HCT116 (cell line): ENCODE data around the gene GASK1A. TPM values are rescaled to one million over a fixed set of nuclear protein-coding genes. Genes with fewer than 3 reads are reported as not detected.

Source experiments
- ATAC-seq: fragments of 200-7000 bp; cut with Tn5 transposase; 2 replicates; pipeline ENCODE4 v1.9.1; 2020; ENCODE audit warnings: mild to moderate bottlenecking, moderate library complexity
- BruUV-seq: library from RNA; stranded (reverse); fragments of 400-500 nt; replicated peaks from 2 replicates; lab custom pipeline; 2021; lab: Mats Ljungman, UMichigan
- CTCF ChIA-PET: fragments of 300-600 bp; sonication (Branson Sonifier 250); formaldehyde crosslinking; loops from one replicate; lab custom pipeline; 2021; ENCODE audit warnings: antibody characterized with exemption; lab: Charles Lee
- POLR2A ChIA-PET: fragments of 300-600, 350-600 bp; sonication (Branson Sonifier 250); formaldehyde crosslinking; loops from one replicate; lab custom pipeline; 2021; ENCODE audit warnings: antibody characterized with exemption; lab: Charles Lee
- RAD21 ChIA-PET, 2 experiments: fragments of 300-600 bp; sonication (Branson Sonifier 250); formaldehyde crosslinking; loops; one replicate each; lab custom pipeline; 2023; ENCODE audit warnings: low total read pairs in 2 of 2; ENCODE audit not compliant: uncharacterized antibody in 2 of 2, unreplicated experiment in 2 of 2, low non-redundant PET in 1 of 2; lab: Charles Lee
- DNase-seq: peaks from one replicate; pipeline ENCODE4 v3.0.0-alpha.2; 2010; ENCODE audit warnings: low read depth, low spot score
- H2AFZ ChIP-seq: fragments of 200-600 bp; shearing (Covaris generic), sonication (generic); 2 replicates; pipeline ENCODE4 v1.6.1; 2017; ENCODE audit warnings: low read depth, mixed run types, mixed read lengths, antibody characterized with exemption, low read length; ENCODE audit not compliant: poor library complexity, severe bottlenecking
- H3K27ac ChIP-seq: 2 replicates; pipeline ENCODE4 v1.5.1; 2012; ENCODE audit warnings: low read depth, low read length
- H3K27me3 ChIP-seq: fragments of 200-600 bp; sonication (generic); 2 replicates; pipeline ENCODE4 v1.6.1; 2016; ENCODE audit warnings: mixed run types, low read length, mixed read lengths; ENCODE audit not compliant: insufficient read depth
- H3K36me3 ChIP-seq, 2 experiments: fragments of 200-500 bp in 1 of 2; fragments of 200-600 bp in 1 of 2; sonication (Bioruptor generic) in 1 of 2; sonication (generic) in 1 of 2; 2 replicates each; pipeline versions ENCODE4 v1.5.1 to v1.6.1; 2014 to 2016; ENCODE audit warnings: low read length in 2 of 2, inconsistent platforms in 1 of 2, mixed read lengths in 1 of 2, mixed run types in 1 of 2; ENCODE audit not compliant: insufficient read depth in 2 of 2, control insufficient read depth in 1 of 2
- H3K4me1 ChIP-seq, 2 experiments: fragments of 200-600 bp in 1 of 2; sonication (generic) in 1 of 2; 2 replicates each; pipeline versions ENCODE4 v1.5.1 to v1.6.1; 2012 to 2017; ENCODE audit warnings: low read length in 2 of 2, inconsistent platforms in 1 of 2, mild to moderate bottlenecking in 1 of 2, mixed read lengths in 1 of 2, mixed run types in 1 of 2, moderate library complexity in 1 of 2; ENCODE audit not compliant: insufficient read depth in 2 of 2, control insufficient read depth in 1 of 2
- H3K4me2 ChIP-seq: fragments of 200-600 bp; sonication (generic); 2 replicates; pipeline ENCODE4 v1.6.1; 2017; ENCODE audit warnings: mixed run types, low read length, mixed read lengths
- H3K4me3 ChIP-seq, 2 experiments: fragments of 200-600 bp in 1 of 2; sonication (generic) in 1 of 2; replicated peaks in 1 of 2; 2 replicates each; pipeline ENCODE4 v1.5.1; 2011 to 2016; ENCODE audit warnings: low read length in 2 of 2, control low read depth in 1 of 2, low read depth in 1 of 2, mild to moderate bottlenecking in 1 of 2, mixed read lengths in 1 of 2, mixed run types in 1 of 2
- H3K79me2 ChIP-seq: fragments of 200-600 bp; sonication (generic); 2 replicates; pipeline ENCODE4 v1.6.1; 2017; ENCODE audit warnings: mild to moderate bottlenecking, mixed run types, low read length, moderate library complexity, mixed read lengths; ENCODE audit not compliant: insufficient read depth
- H3K9ac ChIP-seq: fragments of 200-600 bp; sonication (generic); 2 replicates; pipeline ENCODE4 v1.6.1; 2016; ENCODE audit warnings: low read length, mixed read lengths
- H3K9me2 ChIP-seq: fragments of 200-600 bp; sonication (generic), shearing (Covaris generic); 2 replicates; pipeline ENCODE4 v1.6.1; 2017; ENCODE audit warnings: mixed run types, mild to moderate bottlenecking, moderate library complexity; ENCODE audit not compliant: insufficient read depth
- H3K9me3 ChIP-seq, 2 experiments: fragments of 200-500 bp in 1 of 2; fragments of 200-600 bp in 1 of 2; sonication (Bioruptor generic) in 1 of 2; sonication (generic) in 1 of 2; 2 replicates each; pipeline ENCODE4 v1.6.1; 2014 to 2017; ENCODE audit warnings: low read length in 2 of 2, mixed read lengths in 2 of 2, inconsistent platforms in 1 of 2, low read depth in 1 of 2, mild to moderate bottlenecking in 1 of 2, mixed run types in 1 of 2, moderate library complexity in 1 of 2; ENCODE audit not compliant: control insufficient read depth in 1 of 2, insufficient read depth in 1 of 2
- H4K20me1 ChIP-seq: fragments of 200-600 bp; sonication (generic), shearing (Covaris generic); 2 replicates; pipeline ENCODE4 v1.6.1; 2017; ENCODE audit warnings: mixed run types, mild to moderate bottlenecking, moderate library complexity; ENCODE audit not compliant: insufficient read depth
- ATF3 ChIP-seq: IDR thresholded peaks from 2 replicates; pipeline ENCODE4 v1.6.1; 2012
- CEBPB ChIP-seq: IDR thresholded peaks from 2 replicates; pipeline ENCODE4 v1.6.1; 2012; ENCODE audit warnings: low read depth
- EGR1 ChIP-seq: IDR thresholded peaks from 2 replicates; pipeline ENCODE4 v1.6.1; 2012; ENCODE audit warnings: low read depth
- ELF1 ChIP-seq: IDR thresholded peaks from 2 replicates; pipeline ENCODE4 v1.6.1; 2012; ENCODE audit warnings: low read depth, borderline replicate concordance
- EZH2 ChIP-seq: fragments of 200-600 bp; sonication (generic); IDR thresholded peaks from 2 replicates; pipeline ENCODE4 v1.6.1; 2017; ENCODE audit warnings: antibody characterized with exemption, mixed run types
- JUND ChIP-seq: IDR thresholded peaks from 2 replicates; pipeline ENCODE4 v1.6.1; 2012
- MAX ChIP-seq: IDR thresholded peaks from 2 replicates; pipeline ENCODE4 v1.6.1; 2012
- POLR2A ChIP-seq: IDR thresholded peaks from 2 replicates; pipeline ENCODE4 v1.7.0; 2011; ENCODE audit warnings: borderline replicate concordance; ENCODE audit not compliant: insufficient read depth, insufficient read length; ENCODE audit errors: extremely low read depth
- POLR2AphosphoS5 ChIP-seq: IDR thresholded peaks from 2 replicates; pipeline ENCODE4 v1.6.1; 2011; ENCODE audit warnings: mild to moderate bottlenecking, low read depth, low read length, moderate library complexity
- RAD21 ChIP-seq: IDR thresholded peaks from 2 replicates; pipeline ENCODE4 v1.6.1; 2012; ENCODE audit warnings: low read depth, mild to moderate bottlenecking
- REST ChIP-seq: IDR thresholded peaks from 2 replicates; pipeline ENCODE4 v1.6.1; 2012; ENCODE audit warnings: low read depth
- SIN3A ChIP-seq: IDR thresholded peaks from 2 replicates; pipeline ENCODE4 v1.6.1; 2012; ENCODE audit warnings: low read depth
- SRF ChIP-seq: IDR thresholded peaks from 2 replicates; pipeline ENCODE4 v1.6.1; 2012; ENCODE audit warnings: low read depth
- TCF7L2 ChIP-seq: IDR thresholded peaks from 2 replicates; pipeline ENCODE4 v1.7.0; 2011; ENCODE audit warnings: borderline replicate concordance, inconsistent platforms; ENCODE audit not compliant: insufficient read depth, insufficient read length; ENCODE audit errors: extremely low read depth
- ZFX ChIP-seq: fragments of 450-650 bp; IDR thresholded peaks from 2 replicates; pipeline ENCODE4 v1.6.1; 2017
- intact Hi-C: fragments of 100-400 bp; cut with micrococcal nuclease; formaldehyde crosslinking; loops from 2 replicates; pipeline ENCODE4 v1.10.0; 2022
- total RNA-seq: library from RNA; stranded (reverse); gene quantifications from one replicate; pipeline ENCODE4 v1.2.1, GENCODE V29; 2021; ENCODE audit not compliant: unreplicated experiment

The GASK1A gene
- total RNA-seq, 1 experiment from 2014 or later, result 1.0 TPM

DNA sequence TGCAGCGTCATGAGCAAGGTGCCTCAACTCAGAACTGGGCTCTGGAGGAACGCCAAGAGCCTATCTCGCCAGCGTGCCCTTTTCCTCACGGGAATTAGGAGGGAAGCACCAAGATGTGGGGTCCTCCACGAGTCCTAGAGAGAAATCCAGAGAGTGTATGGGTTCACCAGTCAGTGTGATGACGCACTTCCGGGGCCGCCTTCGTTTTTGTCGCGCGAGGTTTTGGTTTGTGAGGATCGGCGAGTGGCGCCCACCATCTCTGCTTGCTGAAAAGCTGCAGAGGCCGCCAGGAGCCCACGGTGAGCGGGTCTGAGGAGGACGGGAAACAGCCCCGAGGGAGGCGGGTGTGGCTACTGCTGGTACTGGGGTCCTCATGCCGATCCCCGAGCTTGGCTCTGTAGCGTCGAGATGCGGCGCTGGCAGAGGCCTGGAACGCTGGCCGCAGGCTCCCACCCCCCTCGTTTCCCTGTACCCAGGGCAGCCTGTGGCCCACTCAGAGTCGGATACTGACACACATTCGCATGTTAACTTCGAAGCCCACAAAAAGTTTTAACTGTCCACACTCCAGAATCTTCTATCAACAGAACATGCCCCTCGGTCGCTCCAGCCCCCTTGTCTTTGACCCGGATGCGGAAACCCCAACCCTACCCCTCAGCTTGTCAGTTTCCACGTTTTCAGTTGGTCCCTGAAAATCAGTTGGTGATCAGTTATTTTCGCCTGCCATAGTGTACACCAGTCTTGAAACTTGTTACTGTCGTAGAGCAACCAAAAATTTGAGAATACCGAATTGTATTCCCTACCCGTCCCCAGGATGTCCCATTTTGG is 42.7 kb upstream of the GASK1A start:
- Histone ChIP-seq H3K27ac (no peak overlapping the region), H3K4me3 (no peak overlapping the region), H3K9ac (no peak overlapping the region), H3K9me3 (no peaks in the 10 kb centered on the region), H2AFZ (no peak overlapping the region), H3K4me1 (no peaks in the 10 kb centered on the region), H3K4me2 (no peak overlapping the region), H3K36me3 (no peaks in the 10 kb centered on the region), H3K27me3 (no peaks in the 10 kb centered on the region), H3K9me2 (no peaks in the 10 kb centered on the region), H3K79me2 (no peaks in the 10 kb centered on the region), H4K20me1 (no peaks in the 10 kb centered on the region)
- POLR2A ChIA-PET, result no interaction called here
- CTCF ChIA-PET, result no interaction called here
- ATAC-seq, result no peak
- DNase-seq, result no peak
- intact Hi-C loops, result no loop called here
- no TSS peak for BruUV-seq
- RAD21 ChIA-PET, result no interaction called here
- no peak for TF ChIP-seq TCF7L2
- no peak for TF ChIP-seq EZH2
- TF ChIP-seq CEBPB, result no peak
- TF ChIP-seq ELF1, result no peak
- no peak for TF ChIP-seq MAX
- TF ChIP-seq REST, result no peak
- TF ChIP-seq EGR1, result no peak
- TF ChIP-seq ATF3, result no peak
- no peak for TF ChIP-seq RAD21
- TF ChIP-seq POLR2AphosphoS5, result no peak
- TF ChIP-seq SIN3A, result no peak
- TF ChIP-seq JUND, result no peak
- TF ChIP-seq SRF, result no peak
- TF ChIP-seq POLR2A, result no peak
- TF ChIP-seq ZFX, result no peak
